ENCODE measurements around the gene C13orf46. TPM values are rescaled to one million over a fixed set of nuclear protein-coding genes. Genes with fewer than 3 reads are reported as not detected.
"Not testable (repeated sequence)": the region's sequence is repeated elsewhere in the genome, so short reads cannot be mapped to it uniquely, and the experiment has no call there.

Gene C13orf46
- total and polyA plus RNA-seq, 4 donors: 0.13 to 3.5 (median 1.3) TPM

- intact Hi-C loops (cut with DNase I): no loop called here
- WGBS, 2 donors: 66 to 69% methylated on average over 21 of the region's 21 CpGs
- H3K4me1 ChIP-seq (ENCODE audit: control insufficient read depth in 1 of 2, insufficient read depth in 2 of 2, low read length in 2 of 2): no peaks in the 10 kb centered on the region
- no peak overlapping the region for H3K27ac ChIP-seq (ENCODE audit: low read depth in 1 of 2, low read length in 2 of 2)
- DNase-seq (no peak), ATAC-seq (ENCODE audit: low FRiP score) (no peak)
- H3K9me3 ChIP-seq (ENCODE audit: control insufficient read depth, low read length): no peaks in the 10 kb centered on the region
- no peaks in the 10 kb centered on the region for H3K36me3 ChIP-seq (ENCODE audit: control insufficient read depth in 1 of 2, insufficient read depth in 2 of 2, low read length in 1 of 2)
- H3K27me3 ChIP-seq (ENCODE audit: control insufficient read depth in 1 of 2, insufficient read depth in 2 of 2, low read length in 1 of 2): no peaks in the 10 kb centered on the region
- H3K4me3 ChIP-seq (ENCODE audit: low read length in 2 of 2): no peak overlapping the region
Observed at GRCh38 chr13:113915012-113915763, 58.7 kb downstream of the C13orf46 start.

DNA sequence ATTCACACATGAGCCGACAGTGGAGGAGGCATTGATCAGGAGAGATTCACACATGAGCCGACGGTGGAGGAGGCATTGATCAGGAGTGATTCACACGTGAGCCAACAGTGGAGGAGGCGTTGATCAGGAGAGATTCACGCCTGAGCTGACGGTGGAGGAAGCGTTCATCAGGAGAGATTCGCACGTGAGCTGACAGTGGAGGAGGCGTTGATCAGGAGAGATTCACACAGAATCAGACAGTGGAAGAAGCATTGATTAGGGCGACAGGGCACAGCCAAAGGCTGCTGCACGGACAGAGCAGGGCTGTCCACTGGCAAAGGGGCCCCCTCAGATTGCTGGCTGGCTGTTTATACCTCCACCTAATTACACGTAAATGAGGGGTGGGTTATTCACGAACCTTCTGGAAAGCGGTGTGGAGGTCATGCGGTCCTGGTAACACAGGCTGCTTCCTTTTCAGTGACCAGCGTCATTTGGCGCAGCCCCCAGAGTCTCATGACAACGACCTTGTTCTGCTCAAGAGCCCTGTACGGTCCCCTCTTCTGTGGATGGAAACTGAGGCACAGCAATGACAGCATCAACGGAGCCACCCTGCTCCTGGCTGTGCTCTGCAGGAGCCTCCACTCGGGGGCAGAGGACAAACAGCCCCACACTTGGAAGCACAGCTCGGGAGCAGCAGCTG is 59.4 kb downstream of the C13orf46 start:
- WGBS, 2 donors: 81 to 84% methylated on average over 24 of the region's 24 CpGs
- no peak for DNase-seq
- Histone ChIP-seq H3K9me3 (ENCODE audit: control insufficient read depth, low read length) (no peaks in the 10 kb centered on the region), H3K36me3 (ENCODE audit: control insufficient read depth in 1 of 2, insufficient read depth in 2 of 2, low read length in 1 of 2) (no peaks in the 10 kb centered on the region), H3K27ac (ENCODE audit: low read depth in 1 of 2, low read length in 2 of 2) (no peak overlapping the region), H3K27me3 (ENCODE audit: control insufficient read depth in 1 of 2, insufficient read depth in 2 of 2, low read length in 1 of 2) (no peaks in the 10 kb centered on the region), H3K4me1 (ENCODE audit: control insufficient read depth in 1 of 2, insufficient read depth in 2 of 2, low read length in 2 of 2) (no peaks in the 10 kb centered on the region), H3K4me3 (ENCODE audit: low read length in 2 of 2) (no peak overlapping the region)
- intact Hi-C loops (cut with DNase I): no loop called here
- ATAC-seq (ENCODE audit: low FRiP score): no peak

DNA sequence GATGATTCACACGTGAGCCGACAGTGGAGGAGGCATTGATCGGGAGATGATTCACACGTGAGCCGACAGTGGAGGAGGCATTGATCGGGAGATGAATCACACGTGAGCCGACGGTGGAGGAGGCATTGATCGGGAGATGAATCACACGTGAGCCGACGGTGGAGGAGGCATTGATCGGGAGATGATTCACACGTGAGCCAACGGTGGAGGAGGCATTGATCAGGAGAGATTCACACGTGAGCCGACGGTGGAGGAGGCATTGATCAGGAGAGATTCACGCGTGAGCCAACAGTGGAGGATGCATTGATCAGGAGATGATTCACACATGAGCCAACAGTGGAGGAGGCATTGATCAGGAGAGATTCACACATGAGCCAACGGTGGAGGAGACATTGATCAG is 60.0 kb downstream of the C13orf46 start:
- H3K27me3 ChIP-seq (ENCODE audit: control insufficient read depth in 1 of 2, insufficient read depth in 2 of 2, low read length in 1 of 2); intact Hi-C loops (cut with DNase I); H3K4me1 ChIP-seq (ENCODE audit: control insufficient read depth in 1 of 2, insufficient read depth in 2 of 2, low read length in 2 of 2); DNase-seq; ATAC-seq (ENCODE audit: low FRiP score); H3K27ac ChIP-seq (ENCODE audit: low read depth in 1 of 2, low read length in 2 of 2); H3K9me3 ChIP-seq (ENCODE audit: control insufficient read depth, low read length); H3K36me3 ChIP-seq (ENCODE audit: control insufficient read depth in 1 of 2, insufficient read depth in 2 of 2, low read length in 1 of 2); H3K4me3 ChIP-seq (ENCODE audit: low read length in 2 of 2): not testable (repeated sequence)
- 96 to 97% methylated on average over 18 to 22 of the region's 22 CpGs for WGBS, 2 donors

DNA sequence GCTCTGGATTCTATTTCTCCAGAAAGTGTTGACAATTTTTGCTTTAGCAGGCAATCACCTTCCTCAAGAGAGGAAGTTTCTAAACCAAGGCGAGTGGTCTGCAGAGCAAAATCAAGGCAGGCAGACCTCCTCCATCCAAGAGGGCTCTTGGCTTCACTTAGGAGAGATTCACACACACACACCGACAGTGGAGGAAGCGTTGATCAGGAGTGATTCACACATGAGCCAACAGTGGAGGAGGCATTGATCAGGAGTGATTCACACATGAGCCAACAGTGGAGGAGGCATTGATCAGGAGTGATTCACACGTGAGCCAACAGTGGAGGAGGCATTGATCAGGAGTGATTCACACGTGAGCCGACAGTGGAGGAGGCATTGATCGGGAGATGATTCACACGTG is 60.5 kb downstream of the C13orf46 start:
- ATAC-seq (ENCODE audit: low FRiP score); intact Hi-C loops (cut with DNase I): not testable (repeated sequence)
- WGBS, 2 donors: 79 to 88% methylated on average over 8 of the region's 8 CpGs

GRCh38 chr13:113912596-113912995 is 61.3 kb downstream of the C13orf46 start:
- Histone ChIP-seq H3K36me3 (ENCODE audit: control insufficient read depth in 1 of 2, insufficient read depth in 2 of 2, low read length in 1 of 2) (no peaks in the 10 kb centered on the region), H3K27ac (ENCODE audit: low read depth in 1 of 2, low read length in 2 of 2) (no peak overlapping the region), H3K4me3 (ENCODE audit: low read length in 2 of 2) (no peak overlapping the region), H3K4me1 (ENCODE audit: control insufficient read depth in 1 of 2, insufficient read depth in 2 of 2, low read length in 2 of 2) (no peaks in the 10 kb centered on the region), H3K9me3 (ENCODE audit: control insufficient read depth, low read length) (no peaks in the 10 kb centered on the region), H3K27me3 (ENCODE audit: control insufficient read depth in 1 of 2, insufficient read depth in 2 of 2, low read length in 1 of 2) (no peaks in the 10 kb centered on the region)
- no peak for DNase-seq
- no peak for ATAC-seq (ENCODE audit: low FRiP score)
- 74 to 88% methylated on average over 3 of the region's 3 CpGs for WGBS, 2 donors
- intact Hi-C loops (cut with DNase I): no loop called here

More for the DNA sequence above, 60.5 kb downstream of the C13orf46 start:
- not testable (repeated sequence) for H3K27me3 ChIP-seq (ENCODE audit: control insufficient read depth in 1 of 2, insufficient read depth in 2 of 2, low read length in 1 of 2); H3K9me3 ChIP-seq (ENCODE audit: control insufficient read depth, low read length); DNase-seq; H3K36me3 ChIP-seq (ENCODE audit: control insufficient read depth in 1 of 2, insufficient read depth in 2 of 2, low read length in 1 of 2); H3K4me3 ChIP-seq (ENCODE audit: low read length in 2 of 2); H3K27ac ChIP-seq (ENCODE audit: low read depth in 1 of 2, low read length in 2 of 2); H3K4me1 ChIP-seq (ENCODE audit: control insufficient read depth in 1 of 2, insufficient read depth in 2 of 2, low read length in 2 of 2)

DNA sequence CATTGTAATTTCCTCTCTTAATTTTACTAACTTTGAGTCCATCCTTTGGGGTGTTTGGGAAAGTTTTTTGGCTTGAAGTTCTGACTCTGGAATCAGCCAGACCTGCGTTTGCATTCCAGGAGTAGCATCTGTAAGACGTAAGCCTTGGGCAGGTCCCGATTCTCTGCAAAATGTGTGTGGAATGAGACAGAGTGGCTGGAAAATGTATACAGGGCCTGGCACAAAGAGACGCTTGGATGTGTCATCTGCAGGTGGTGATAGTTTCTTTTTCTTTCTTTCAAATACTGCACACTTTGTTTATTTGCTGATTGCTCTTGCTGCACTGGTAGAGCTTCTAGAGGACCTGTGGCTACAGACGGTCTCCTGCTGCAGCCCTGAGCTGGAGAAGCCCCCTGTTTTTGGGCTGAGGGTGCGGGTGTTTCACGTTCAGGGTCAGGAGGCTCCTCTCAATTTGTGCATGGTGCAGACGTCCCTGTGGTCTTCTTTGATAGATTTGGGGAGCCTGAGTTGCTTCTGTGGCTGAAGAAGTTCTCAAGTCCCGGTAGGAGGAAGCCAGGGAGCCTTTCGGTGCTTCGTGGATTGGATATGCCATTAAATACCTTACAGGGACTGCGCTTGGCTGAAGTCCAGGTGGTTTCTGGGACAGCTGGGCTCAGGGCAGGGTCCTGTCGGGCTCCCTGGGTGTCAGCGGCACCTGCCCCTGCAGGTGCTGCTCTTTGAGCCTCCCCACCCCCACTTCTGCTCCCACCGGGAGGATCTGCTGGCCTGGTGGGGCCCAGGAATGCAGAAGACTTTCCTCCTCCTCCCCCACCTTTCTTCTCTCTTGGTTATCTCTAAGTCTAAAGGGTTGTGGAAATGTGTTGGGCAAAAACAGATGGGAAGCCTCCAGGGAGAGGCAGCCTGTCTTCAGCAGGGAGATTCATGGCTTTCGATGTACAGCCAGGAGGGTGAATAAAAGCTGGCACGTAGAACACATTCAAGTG is 66.0 kb downstream of the C13orf46 start:
- intact Hi-C loops (cut with DNase I): no loop called here
- Histone ChIP-seq H3K4me1 (ENCODE audit: control insufficient read depth in 1 of 2, insufficient read depth in 2 of 2, low read length in 2 of 2) (peaks cover 0 to 7% of the 10 kb centered on the region in 2 donors), H3K36me3 (ENCODE audit: control insufficient read depth in 1 of 2, insufficient read depth in 2 of 2, low read length in 1 of 2) (no peaks in the 10 kb centered on the region), H3K27me3 (ENCODE audit: control insufficient read depth in 1 of 2, insufficient read depth in 2 of 2, low read length in 1 of 2) (no peaks in the 10 kb centered on the region), H3K27ac (ENCODE audit: low read depth in 1 of 2, low read length in 2 of 2) (no peak overlapping the region), H3K9me3 (ENCODE audit: control insufficient read depth, low read length) (no peaks in the 10 kb centered on the region), H3K4me3 (ENCODE audit: low read length in 2 of 2) (no peak overlapping the region)
- DNase-seq: no peak
- ATAC-seq (ENCODE audit: low FRiP score): no peak
- WGBS, 2 donors: 77 to 81% methylated on average over 17 of the region's 17 CpGs

- no peaks in the 10 kb centered on the region for H3K9me3 ChIP-seq (ENCODE audit: control insufficient read depth, low read length)
- WGBS, 2 donors: 33 to 44% methylated on average over 4 of the region's 4 CpGs
- intact Hi-C loops (cut with DNase I): no loop called here
- peaks cover 0 to 7% of the 10 kb centered on the region in 2 donors for H3K4me1 ChIP-seq (ENCODE audit: control insufficient read depth in 1 of 2, insufficient read depth in 2 of 2, low read length in 2 of 2)
- ATAC-seq (ENCODE audit: low FRiP score): no peak
- H3K27me3 ChIP-seq (ENCODE audit: control insufficient read depth in 1 of 2, insufficient read depth in 2 of 2, low read length in 1 of 2): no peaks in the 10 kb centered on the region
- H3K27ac ChIP-seq (ENCODE audit: low read depth in 1 of 2, low read length in 2 of 2): no peak overlapping the region
- DNase-seq: peak in 1 of 2 donors; percentile 76
- no peak overlapping the region for H3K4me3 ChIP-seq (ENCODE audit: low read length in 2 of 2)
- H3K36me3 ChIP-seq (ENCODE audit: control insufficient read depth in 1 of 2, insufficient read depth in 2 of 2, low read length in 1 of 2): no peaks in the 10 kb centered on the region
Observed at GRCh38 chr13:113906571-113906970, 67.3 kb downstream of the C13orf46 start.

DNA sequence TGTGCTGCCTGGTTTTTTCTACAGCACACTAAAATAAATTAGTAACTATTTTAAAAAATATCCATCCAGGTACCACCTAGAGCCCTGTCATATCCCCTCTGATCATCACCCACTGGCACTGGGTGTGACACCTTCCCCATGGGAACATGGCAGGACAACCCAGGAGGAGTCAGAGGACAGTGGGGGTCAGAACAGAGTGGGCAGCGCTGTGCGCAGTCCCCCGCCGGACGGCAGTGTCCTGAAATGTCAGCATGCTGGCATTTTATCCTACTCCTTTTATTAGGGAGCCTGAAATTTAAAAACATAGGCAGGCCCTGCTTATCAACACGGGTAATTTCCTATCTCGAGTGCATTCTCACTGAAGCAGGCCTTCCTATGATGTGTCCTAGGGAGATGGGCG is 67.9 kb downstream of the C13orf46 start:
- no peak overlapping the region for H3K27ac ChIP-seq (ENCODE audit: low read depth in 1 of 2, low read length in 2 of 2)
- 82 to 88% methylated on average over 8 of the region's 8 CpGs for WGBS, 2 donors
- H3K36me3 ChIP-seq (ENCODE audit: control insufficient read depth in 1 of 2, insufficient read depth in 2 of 2, low read length in 1 of 2): no peaks in the 10 kb centered on the region
- H3K4me3 ChIP-seq (ENCODE audit: low read length in 2 of 2): no peak overlapping the region
- intact Hi-C loops (cut with DNase I): no loop called here
- ATAC-seq (ENCODE audit: low FRiP score) (no peak), DNase-seq (no peak)
- no peaks in the 10 kb centered on the region for H3K9me3 ChIP-seq (ENCODE audit: control insufficient read depth, low read length)
- no peaks in the 10 kb centered on the region for H3K27me3 ChIP-seq (ENCODE audit: control insufficient read depth in 1 of 2, insufficient read depth in 2 of 2, low read length in 1 of 2)
- H3K4me1 ChIP-seq (ENCODE audit: control insufficient read depth in 1 of 2, insufficient read depth in 2 of 2, low read length in 2 of 2): peaks cover 0 to 7% of the 10 kb centered on the region in 2 donors
